GM23248 (cell line): ENCODE results near the gene UST. TPM values are rescaled to one million over a fixed set of nuclear protein-coding genes. Genes with fewer than 3 reads are reported as not detected.
A peak's percentile ranks its signal among the peaks of the same experiment; 100 is the strongest.

Experiments used
- DNase-seq: peaks from one replicate; pipeline ENCODE4 v3.0.0-alpha.2; 2015
- H2AFZ ChIP-seq: fragments of 200-600 bp; sonication (generic); 2 replicates; pipeline ENCODE4 v1.6.1; 2016; ENCODE audit warnings: antibody characterized with exemption
- H3F3A ChIP-seq: fragments of 200-600 bp; sonication (generic); 2 replicates; pipeline ENCODE4 v1.6.1; 2016; ENCODE audit warnings: mild to moderate bottlenecking, antibody characterized with exemption, mixed run types; ENCODE audit not compliant: insufficient read depth
- H3K27ac ChIP-seq: fragments of 200-600 bp; sonication (generic); 2 replicates; pipeline ENCODE4 v1.5.1; 2016; ENCODE audit warnings: mild to moderate bottlenecking
- H3K27me3 ChIP-seq: fragments of 200-600 bp; sonication (generic); replicated peaks from 2 replicates; pipeline ENCODE4 v1.6.1; 2016; ENCODE audit warnings: mild to moderate bottlenecking; ENCODE audit not compliant: insufficient read depth
- H3K36me3 ChIP-seq: fragments of 200-600 bp; sonication (generic); 2 replicates; pipeline ENCODE4 v1.6.1; 2016; ENCODE audit warnings: low read depth, mild to moderate bottlenecking
- H3K4me1 ChIP-seq: fragments of 200-600 bp; sonication (generic); 2 replicates; pipeline ENCODE4 v1.6.1; 2016; ENCODE audit warnings: mild to moderate bottlenecking; ENCODE audit not compliant: insufficient read depth
- H3K4me2 ChIP-seq: fragments of 200-600 bp; sonication (generic); one replicate; pipeline ENCODE4 v1.6.1; 2016; ENCODE audit warnings: mild to moderate bottlenecking; ENCODE audit not compliant: unreplicated experiment
- H3K4me3 ChIP-seq: fragments of 200-600 bp; sonication (generic); 2 replicates; pipeline ENCODE4 v1.5.1; 2016; ENCODE audit warnings: mild to moderate bottlenecking
- H3K79me2 ChIP-seq: fragments of 200-600 bp; sonication (generic); 2 replicates; pipeline ENCODE4 v1.6.1; 2016; ENCODE audit warnings: mild to moderate bottlenecking; ENCODE audit not compliant: insufficient read depth
- H3K9ac ChIP-seq: fragments of 200-600 bp; sonication (generic); 2 replicates; pipeline ENCODE4 v1.6.1; 2016; ENCODE audit warnings: mild to moderate bottlenecking
- H3K9me2 ChIP-seq: fragments of 200-600 bp; sonication (generic); 2 replicates; pipeline ENCODE4 v1.6.1; 2016; ENCODE audit warnings: mixed run types, mild to moderate bottlenecking, moderate library complexity; ENCODE audit not compliant: insufficient read depth
- H3K9me3 ChIP-seq: fragments of 200-600 bp; sonication (generic); one replicate; pipeline ENCODE4 v1.6.1; 2017; ENCODE audit warnings: low read depth
- H4K20me1 ChIP-seq: fragments of 200-600 bp; sonication (generic); 2 replicates; pipeline ENCODE4 v1.6.0; 2016; ENCODE audit not compliant: insufficient read depth
- EZH2 ChIP-seq: fragments of 200-600 bp; sonication (generic); IDR thresholded peaks from 2 replicates; pipeline ENCODE4 v1.6.1; 2018; ENCODE audit warnings: antibody characterized with exemption, mild to moderate bottlenecking; ENCODE audit not compliant: insufficient read depth, poor library complexity, severe bottlenecking
- EZH2phosphoT487 ChIP-seq: fragments of 200-600 bp; sonication (generic); IDR thresholded peaks from 2 replicates; pipeline ENCODE4 v1.6.1; 2018; ENCODE audit warnings: antibody characterized with exemption, moderate library complexity, mild to moderate bottlenecking, low read depth; ENCODE audit not compliant: insufficient read depth
- WGBS, 2 experiments: methylation state at CpG; one replicate each; pipeline ENCODE4 v1.1.6; 2015 to 2017; ENCODE audit warnings: low lambda C conversion rate in 2 of 2, low coverage in 1 of 2; ENCODE audit errors: missing lambda C conversion rate in 2 of 2; 5-methylcytosine and 5-hydroxymethylcytosine counted together
- in situ Hi-C: fragments of 300-500 bp; cut with MboI; formaldehyde crosslinking; loops from 2 replicates; pipeline ENCODE4 v1.15.0; 2020
- polyA plus RNA-seq: library from polyadenylated mRNA; unstranded; fragments of >200 nt; fragmentation: Nextera tagmentation; extraction: Ambion mirVana; gene quantifications from 2 replicates; pipeline ENCODE4 v1.2.1, GENCODE V29; 2016
- total RNA-seq: library from RNA; depleted of rRNA; stranded (reverse); fragments of >200 nt; shearing (Covaris generic); gene quantifications from 2 replicates; pipeline ENCODE4 v1.2.3, GENCODE V29; 2014

UST gene
- total and polyA plus RNA-seq, 2 experiments from 2014 or later = 10.1 to 23.3 TPM

DNA sequence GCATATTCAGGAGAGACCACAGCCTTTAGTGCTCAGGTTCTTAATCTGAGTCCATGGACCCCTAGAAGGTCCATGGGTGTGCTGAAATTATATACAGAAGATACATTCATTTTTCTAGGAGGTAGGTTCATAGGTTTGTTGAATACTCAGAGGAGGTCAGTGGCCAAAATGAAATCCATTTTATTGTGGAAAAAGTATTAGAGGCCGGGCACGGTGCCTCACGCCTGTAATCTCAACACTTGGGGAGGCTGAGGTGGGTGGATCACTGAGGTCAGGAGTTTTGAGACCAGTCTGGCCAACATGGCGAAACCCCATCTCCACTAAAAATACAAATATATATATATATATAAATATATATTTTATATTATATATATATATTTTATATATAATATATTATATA is 9.0 kb upstream of the UST start:
- H3F3A ChIP-seq = 0 out of 2 replicates have a peak, but pooled peaks cover 4% of the 10 kb centered on the region
- H3K9ac ChIP-seq = no peak overlapping the region
- no peaks in the 10 kb centered on the region for H3K79me2 ChIP-seq
- TF ChIP-seq EZH2phosphoT487 (no peak), EZH2 (no peak)
- DNase-seq = no peak
- no peaks in the 10 kb centered on the region for H3K4me1 ChIP-seq
- H2AFZ ChIP-seq = no peak overlapping the region
- WGBS, 2 experiments = 89 to 93% methylated on average over 4 of the region's 4 CpGs
- H3K27me3 ChIP-seq = no peaks in the 10 kb centered on the region
- no peak overlapping the region for H3K4me2 ChIP-seq
- no peak overlapping the region for H3K27ac ChIP-seq
- H3K9me2 ChIP-seq = no peaks in the 10 kb centered on the region
- no peaks in the 10 kb centered on the region for H3K9me3 ChIP-seq
- no peaks in the 10 kb centered on the region for H4K20me1 ChIP-seq
- H3K4me3 ChIP-seq = no peak overlapping the region
- H3K36me3 ChIP-seq = no peaks in the 10 kb centered on the region
- in situ Hi-C loops = no loop called here

- in situ Hi-C loops = no loop called here
- Histone ChIP-seq H3K27me3 (no peaks in the 10 kb centered on the region), H3K9me3 (no peaks in the 10 kb centered on the region), H3K9ac (no peak overlapping the region), H3K36me3 (no peaks in the 10 kb centered on the region), H3F3A (0 out of 2 replicates have a peak, but pooled peaks cover 4% of the 10 kb centered on the region), H3K4me3 (no peak overlapping the region), H4K20me1 (no peaks in the 10 kb centered on the region), H3K27ac (no peak overlapping the region), H3K4me1 (no peaks in the 10 kb centered on the region), H3K9me2 (no peaks in the 10 kb centered on the region), H3K79me2 (no peaks in the 10 kb centered on the region), H2AFZ (no peak overlapping the region), H3K4me2 (no peak overlapping the region)
- peak; percentile 44 for DNase-seq
- 95 to 96% methylated on average over 14 of the region's 14 CpGs for WGBS, 2 experiments
- no peak for TF ChIP-seq EZH2
- TF ChIP-seq EZH2phosphoT487 = no peak
These were observed 7.6 kb upstream of the UST start for GRCh38 chr6:148738946-148739821.

DNA sequence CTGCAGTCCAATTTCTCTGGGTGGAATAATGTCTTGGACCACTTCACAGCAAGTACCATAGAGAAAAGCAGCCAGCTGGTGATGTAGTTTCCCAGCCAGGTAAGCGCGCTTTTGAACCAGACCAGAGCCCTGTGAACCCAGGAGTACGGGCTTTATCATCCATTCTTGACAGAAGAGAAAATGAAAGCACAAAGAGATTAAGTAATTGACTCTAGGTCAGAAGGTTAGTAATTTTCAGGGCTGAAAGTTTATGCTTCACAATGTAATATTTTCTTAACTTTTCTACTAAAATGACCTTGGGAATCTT is 7.1 kb upstream of the UST start:
- Histone ChIP-seq H4K20me1 (no peaks in the 10 kb centered on the region), H3F3A (0 out of 2 replicates have a peak, but pooled peaks cover 4% of the 10 kb centered on the region), H3K27me3 (no peaks in the 10 kb centered on the region), H3K9me3 (no peaks in the 10 kb centered on the region), H3K4me1 (no peaks in the 10 kb centered on the region), H3K79me2 (no peaks in the 10 kb centered on the region), H3K36me3 (no peaks in the 10 kb centered on the region), H3K27ac (no peak overlapping the region), H2AFZ (no peak overlapping the region), H3K4me3 (no peak overlapping the region), H3K4me2 (no peak overlapping the region), H3K9ac (no peak overlapping the region), H3K9me2 (no peaks in the 10 kb centered on the region)
- 87 to 93% methylated on average over 3 of the region's 3 CpGs for WGBS, 2 experiments
- no peak for TF ChIP-seq EZH2
- TF ChIP-seq EZH2phosphoT487 = no peak
- in situ Hi-C loops = loop anchor here (10.0 kb wide), 1 partner anchor 205 kb away; no protein-coding TSS in a partner anchor
- no peak for DNase-seq

DNA sequence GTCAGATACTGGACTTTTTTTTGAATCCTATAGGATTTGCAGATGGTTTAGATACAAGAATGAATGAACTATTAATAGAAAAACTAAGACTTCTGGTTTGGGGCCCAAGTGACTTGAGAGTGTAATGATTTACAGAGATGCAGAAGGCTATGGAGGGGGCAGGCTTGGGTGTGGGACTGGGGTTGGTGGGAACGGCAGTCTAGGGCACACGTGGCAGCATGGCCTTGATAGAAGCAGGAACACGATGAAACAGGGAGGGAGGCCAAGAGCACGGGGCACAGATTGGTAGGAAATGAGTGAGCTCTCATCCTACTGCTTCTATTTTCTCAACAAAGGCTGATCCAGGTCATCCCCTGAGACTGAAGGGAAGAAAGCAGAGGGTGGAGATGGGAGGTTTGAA is 3.4 kb upstream of the UST start:
- Histone ChIP-seq H3K4me3 (no peak overlapping the region), H3K36me3 (no peaks in the 10 kb centered on the region), H3K4me1 (peaks cover 5% of the 10 kb centered on the region; the same call in 1 of the 2 replicates), H2AFZ (no peak overlapping the region), H3K79me2 (peaks cover 7% of the 10 kb centered on the region), H3K27ac (no peak overlapping the region), H4K20me1 (no peaks in the 10 kb centered on the region), H3K27me3 (no peaks in the 10 kb centered on the region), H3K9me3 (no peaks in the 10 kb centered on the region), H3K9ac (no peak overlapping the region), H3K9me2 (no peaks in the 10 kb centered on the region), H3F3A (peaks cover 11% of the 10 kb centered on the region; the same call in 1 of the 2 replicates), H3K4me2 (no peak overlapping the region)
- TF ChIP-seq EZH2 (no peak), EZH2phosphoT487 (no peak)
- DNase-seq = no peak
- in situ Hi-C loops = loop anchor here (10.0 kb wide), 1 partner anchor 201 kb away; no protein-coding TSS in a partner anchor
- 11 to 18% methylated on average over 2 to 4 of the region's 4 CpGs for WGBS, 2 experiments
